Fibroblast of lung (primary cell): ENCODE data around the gene CASR. TPM values are rescaled to one million over a fixed set of nuclear protein-coding genes. Genes with fewer than 3 reads are reported as not detected.

ENCODE experiments used
- DNase-seq, 2 donors: peaks; one replicate each; pipeline versions ENCODE4 v3.0.0 to v3.0.0-alpha.2; 2010; ENCODE audit warnings: low read depth in 2 of 2
- H2AFZ ChIP-seq: 2 replicates; pipeline ENCODE4 v1.5.1; 2012; ENCODE audit warnings: low read length, control low read depth, inconsistent platforms
- H3K27ac ChIP-seq: 2 replicates; pipeline ENCODE4 v1.5.1; 2011; ENCODE audit warnings: low read length, control low read depth; ENCODE audit not compliant: insufficient read depth
- H3K27me3 ChIP-seq: 2 replicates; pipeline ENCODE4 v1.5.1; 2011; ENCODE audit warnings: mild to moderate bottlenecking, low read length; ENCODE audit not compliant: control insufficient read depth, insufficient read depth
- H3K36me3 ChIP-seq: 2 replicates; pipeline ENCODE4 v1.5.1; 2011; ENCODE audit warnings: low read length; ENCODE audit not compliant: control insufficient read depth, insufficient read depth
- H3K4me1 ChIP-seq: 2 replicates; pipeline ENCODE4 v1.5.1; 2011; ENCODE audit warnings: low read length; ENCODE audit not compliant: control insufficient read depth, insufficient read depth; ENCODE audit errors: extremely low read depth
- H3K4me2 ChIP-seq: 2 replicates; pipeline ENCODE4 v1.5.1; 2011; ENCODE audit warnings: low read length, control low read depth; ENCODE audit not compliant: insufficient read depth; ENCODE audit errors: extremely low read depth
- H3K4me3 ChIP-seq, 4 experiments: fragments of 200-600 bp in 1 of 4; sonication (generic) in 1 of 4; replicated peaks in 1 of 4; 2 replicates each; pipeline ENCODE4 v1.5.1; 2011 to 2016; ENCODE audit warnings: low read length in 4 of 4, low read depth in 3 of 4, mild to moderate bottlenecking in 3 of 4, control low read depth in 2 of 4, inconsistent platforms in 1 of 4, mixed read lengths in 1 of 4; ENCODE audit not compliant: insufficient read depth in 1 of 4; ENCODE audit errors: control extremely low read depth in 1 of 4
- H3K79me2 ChIP-seq: 2 replicates; pipeline ENCODE4 v1.5.1; 2012; ENCODE audit warnings: mild to moderate bottlenecking, low read length, inconsistent platforms; ENCODE audit not compliant: control insufficient read depth, insufficient read depth
- H3K9ac ChIP-seq: 2 replicates; pipeline ENCODE4 v1.5.1; 2011; ENCODE audit warnings: mild to moderate bottlenecking, low read length, control low read depth; ENCODE audit not compliant: insufficient read depth
- H3K9me3 ChIP-seq: 2 replicates; pipeline ENCODE4 v1.5.1; 2012; ENCODE audit warnings: low read depth, low read length; ENCODE audit not compliant: control insufficient read depth, insufficient read depth
- H4K20me1 ChIP-seq: 2 replicates; pipeline ENCODE4 v1.5.1; 2011; ENCODE audit warnings: low read length; ENCODE audit not compliant: control insufficient read depth, insufficient read depth; ENCODE audit errors: extremely low read depth
- EZH2 ChIP-seq: IDR thresholded peaks from 2 replicates; pipeline ENCODE4 v1.5.1; 2012; ENCODE audit warnings: low read length, control low read depth, mild to moderate bottlenecking; ENCODE audit errors: missing control alignments
- polyA plus RNA-seq, 2 donors: library from polyadenylated mRNA; depleted of rRNA in 1 of 2; stranded (reverse) in 1 of 2; unstranded in 1 of 2; fragments of >200 nt; gene quantifications; 2 replicates each; pipeline ENCODE4 v1.2.1, GENCODE V29; 2011 to 2012; ENCODE audit warnings: missing spikeins in 1 of 2
- total RNA-seq: library from RNA; depleted of rRNA; stranded (reverse); fragments of >200 nt; gene quantifications from 2 replicates; pipeline ENCODE4 v1.2.1, GENCODE V29; 2014
- TF ChIP-seq, protein P1 (sequence below), 2 donors: IDR thresholded peaks in 1 of 2; conservative IDR thresholded peaks in 1 of 2; 1 replicate in 1 of 2; 2 replicates in 1 of 2; pipeline ENCODE4 v1.5.1; 2011 to 2012; ENCODE audit warnings: low read length in 2 of 2, control low read depth in 1 of 2, inconsistent platforms in 1 of 2, low read depth in 1 of 2, mild to moderate bottlenecking in 1 of 2

CASR gene
- total and polyA plus RNA-seq, 2 donors (not counting 1 experiment from before 2014, with no cell fraction given): under 0.01 TPM; not detected in 1

DNA sequence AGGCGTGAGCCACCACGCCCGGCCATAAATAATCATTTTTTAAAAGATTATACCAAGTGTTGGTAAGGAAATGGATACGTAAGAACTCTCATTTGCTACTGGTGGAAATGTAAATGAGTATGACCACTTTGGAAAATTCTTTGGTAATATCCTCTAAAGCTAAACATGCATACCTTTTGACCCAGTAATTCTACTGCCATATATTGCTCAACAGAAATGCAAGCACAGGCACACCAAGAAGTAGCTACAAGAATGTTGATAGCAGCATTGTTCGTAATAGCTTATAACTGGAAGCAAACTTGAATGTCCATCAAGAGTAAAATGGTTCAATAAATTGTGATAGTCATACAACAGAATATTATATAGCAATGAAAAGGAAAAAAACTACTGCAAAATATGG is 4.8 kb upstream of the CASR start:
- H3K9me3 ChIP-seq: no peaks in the 10 kb centered on the region
- no peak for TF ChIP-seq EZH2
- TF ChIP-seq, protein P1, sequence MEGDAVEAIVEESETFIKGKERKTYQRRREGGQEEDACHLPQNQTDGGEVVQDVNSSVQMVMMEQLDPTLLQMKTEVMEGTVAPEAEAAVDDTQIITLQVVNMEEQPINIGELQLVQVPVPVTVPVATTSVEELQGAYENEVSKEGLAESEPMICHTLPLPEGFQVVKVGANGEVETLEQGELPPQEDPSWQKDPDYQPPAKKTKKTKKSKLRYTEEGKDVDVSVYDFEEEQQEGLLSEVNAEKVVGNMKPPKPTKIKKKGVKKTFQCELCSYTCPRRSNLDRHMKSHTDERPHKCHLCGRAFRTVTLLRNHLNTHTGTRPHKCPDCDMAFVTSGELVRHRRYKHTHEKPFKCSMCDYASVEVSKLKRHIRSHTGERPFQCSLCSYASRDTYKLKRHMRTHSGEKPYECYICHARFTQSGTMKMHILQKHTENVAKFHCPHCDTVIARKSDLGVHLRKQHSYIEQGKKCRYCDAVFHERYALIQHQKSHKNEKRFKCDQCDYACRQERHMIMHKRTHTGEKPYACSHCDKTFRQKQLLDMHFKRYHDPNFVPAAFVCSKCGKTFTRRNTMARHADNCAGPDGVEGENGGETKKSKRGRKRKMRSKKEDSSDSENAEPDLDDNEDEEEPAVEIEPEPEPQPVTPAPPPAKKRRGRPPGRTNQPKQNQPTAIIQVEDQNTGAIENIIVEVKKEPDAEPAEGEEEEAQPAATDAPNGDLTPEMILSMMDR (conservative IDR thresholded peaks at IDR 0.05 in 1 of 2, IDR thresholded peaks at IDR 0.05 in 1 of 2; ENCODE audit: low read depth in 1 of 2, low read length in 2 of 2): no peak
- no peaks in the 10 kb centered on the region for H3K4me1 ChIP-seq
- H3K79me2 ChIP-seq: no peaks in the 10 kb centered on the region
- H2AFZ ChIP-seq: no peak overlapping the region
- no peaks in the 10 kb centered on the region for H4K20me1 ChIP-seq
- H3K36me3 ChIP-seq: no peaks in the 10 kb centered on the region
- H3K4me2 ChIP-seq: no peak overlapping the region
- DNase-seq: no peak
- H3K9ac ChIP-seq: no peak overlapping the region
- no peak overlapping the region for H3K4me3 ChIP-seq
- H3K27me3 ChIP-seq: peaks cover 10% of the 10 kb centered on the region
- no peak overlapping the region for H3K27ac ChIP-seq

DNA sequence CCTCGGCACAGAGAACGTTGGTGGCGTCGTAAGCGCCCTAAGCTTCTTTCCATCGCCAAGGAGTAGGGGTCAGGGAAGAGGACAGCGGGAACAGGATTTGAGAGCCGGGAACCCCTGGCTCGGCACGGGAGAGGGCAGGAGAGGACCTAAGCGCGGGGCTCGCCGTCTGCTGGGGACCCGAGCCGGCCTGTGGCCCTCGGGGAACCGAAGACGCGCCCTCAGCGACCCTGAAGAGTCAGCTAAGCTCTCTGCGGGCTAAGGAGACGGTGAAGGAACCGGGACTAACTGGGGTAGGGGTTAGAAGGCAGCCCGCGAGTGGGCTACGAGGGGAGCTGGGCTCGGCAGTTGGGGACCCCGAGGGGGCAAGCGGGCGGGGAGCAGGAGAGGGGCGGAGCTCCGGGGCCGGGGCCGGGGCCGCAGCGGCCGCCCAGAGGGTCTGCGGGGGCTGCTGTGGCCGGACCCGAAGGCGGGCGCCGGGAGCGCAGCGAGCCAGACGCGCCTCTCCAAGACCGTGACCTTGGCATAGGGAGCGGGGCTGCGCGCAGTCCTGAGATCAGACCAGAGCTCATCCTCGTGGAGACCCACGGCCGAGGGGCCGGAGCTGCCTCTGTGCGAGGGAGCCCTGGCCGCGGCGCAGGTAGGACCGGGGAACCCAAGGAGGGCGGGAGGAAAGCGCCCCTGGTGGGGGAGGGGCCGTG is 574 bp downstream of the CASR start:
- no peaks in the 10 kb centered on the region for H4K20me1 ChIP-seq
- no peak overlapping the region for H3K27ac ChIP-seq
- no peak overlapping the region for H3K4me2 ChIP-seq
- TF ChIP-seq, protein P1 (conservative IDR thresholded peaks at IDR 0.05 in 1 of 2, IDR thresholded peaks at IDR 0.05 in 1 of 2; ENCODE audit: low read depth in 1 of 2, low read length in 2 of 2): no peak
- TF ChIP-seq EZH2: no peak
- no peak for DNase-seq
- H2AFZ ChIP-seq: no peak overlapping the region
- H3K4me1 ChIP-seq: no peaks in the 10 kb centered on the region
- peaks cover 22% of the 10 kb centered on the region for H3K27me3 ChIP-seq
- no peaks in the 10 kb centered on the region for H3K9me3 ChIP-seq
- no peak overlapping the region for H3K9ac ChIP-seq
- H3K4me3 ChIP-seq: no peak overlapping the region
- H3K36me3 ChIP-seq: no peaks in the 10 kb centered on the region
- no peaks in the 10 kb centered on the region for H3K79me2 ChIP-seq

DNA sequence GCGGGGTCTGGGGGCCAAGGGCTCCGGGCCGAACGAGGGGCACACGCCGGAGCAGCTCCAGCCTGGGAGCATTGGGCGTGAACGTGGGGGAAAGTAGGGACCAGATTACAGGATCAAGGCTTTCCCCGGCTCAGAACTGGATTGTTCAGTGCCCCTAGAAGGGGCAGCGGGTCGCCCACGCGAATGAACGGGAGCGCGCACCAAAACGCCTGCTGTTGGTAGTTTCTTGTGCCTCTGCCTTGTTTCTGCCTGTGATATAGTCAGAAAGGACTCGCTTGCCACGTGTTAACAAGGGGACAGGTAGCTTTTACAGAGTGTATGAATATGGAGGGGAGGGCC is 1.1 kb downstream of the CASR start:
- Histone ChIP-seq H4K20me1 (no peaks in the 10 kb centered on the region), H3K9me3 (no peaks in the 10 kb centered on the region), H3K27me3 (peaks cover 22% of the 10 kb centered on the region), H3K4me1 (no peaks in the 10 kb centered on the region), H3K27ac (no peak overlapping the region), H3K79me2 (no peaks in the 10 kb centered on the region), H3K4me2 (no peak overlapping the region), H3K4me3 (no peak overlapping the region), H2AFZ (no peak overlapping the region), H3K9ac (no peak overlapping the region), H3K36me3 (no peaks in the 10 kb centered on the region)
- TF ChIP-seq EZH2: no peak
- TF ChIP-seq, protein P1 (conservative IDR thresholded peaks at IDR 0.05 in 1 of 2, IDR thresholded peaks at IDR 0.05 in 1 of 2; ENCODE audit: low read depth in 1 of 2, low read length in 2 of 2): no peak
- DNase-seq: no peak
